Activated CD4-positive, alpha-beta T cell treated with anti-CD3 and anti-CD28 coated beads, Interleukin-2, amount 10 ng/mL, durations not matched to agents 7 days and 5 days (primary cell): ENCODE results near the gene GAK. TPM values are rescaled to one million over a fixed set of nuclear protein-coding genes. Genes with fewer than 3 reads are reported as not detected.
A peak's percentile ranks its signal among the peaks of the same experiment; 100 is the strongest.
"Not testable (repeated sequence)": the region's sequence is repeated elsewhere in the genome, so short reads cannot be mapped to it uniquely, and the experiment has no call there.

Source experiments
- CTCF ChIA-PET: fragments of 350-600 bp; sonication (Branson Sonifier 250); formaldehyde crosslinking; loops from one replicate; lab custom pipeline; 2021; ENCODE audit warnings: antibody characterized with exemption; lab: Charles Lee
- POLR2A ChIA-PET: fragments of 350-600 bp; sonication (Branson Sonifier 250); formaldehyde crosslinking; loops from one replicate; lab custom pipeline; 2021; ENCODE audit warnings: antibody characterized with exemption; lab: Charles Lee
- DNase-seq: peaks from one replicate; pipeline ENCODE4 v3.0.0-alpha.2; 2020
- H3K27ac Mint-ChIP-seq: one replicate; pipeline ENCODE4 v1.8.0; 2021; ENCODE audit warnings: mild to moderate bottlenecking, moderate library complexity, mixed read lengths
- H3K27me3 Mint-ChIP-seq: one replicate; pipeline ENCODE4 v1.8.0; 2021; ENCODE audit warnings: mixed read lengths
- H3K36me3 Mint-ChIP-seq: one replicate; pipeline ENCODE4 v1.8.0; 2021; ENCODE audit warnings: low read depth, mixed read lengths
- H3K4me1 Mint-ChIP-seq: one replicate; pipeline ENCODE4 v1.8.0; 2021; ENCODE audit warnings: mixed read lengths
- H3K4me3 Mint-ChIP-seq: one replicate; pipeline ENCODE4 v1.8.0; 2021; ENCODE audit warnings: mild to moderate bottlenecking, moderate library complexity, mixed read lengths
- H3K9me3 Mint-ChIP-seq: one replicate; pipeline ENCODE4 v1.8.0; 2021; ENCODE audit warnings: mixed read lengths
- total RNA-seq, 2 experiments: library from RNA; stranded (reverse); gene quantifications; one replicate each; pipeline ENCODE4 v1.2.3, GENCODE V29; 2021

Gene GAK
- total RNA-seq, 2 experiments from 2014 or later = 133 to 148 TPM

GRCh38 chr4:939508-939907 is 7.4 kb upstream of the GAK start:
- H3K27ac Mint-ChIP-seq, POLR2A ChIA-PET, DNase-seq, CTCF ChIA-PET, H3K4me3 Mint-ChIP-seq, H3K9me3 Mint-ChIP-seq, H3K36me3 Mint-ChIP-seq, H3K27me3 Mint-ChIP-seq: not testable (repeated sequence)
- H3K4me1 Mint-ChIP-seq = peaks cover 18% of the 10 kb centered on the region

- ChIA-PET POLR2A (interaction anchor here (0.6 to 1.1 kb wide), 2 partner anchors 53 to 152 kb away, joined by 3 to 4 read pairs; no protein-coding TSS in a partner anchor), CTCF (interaction anchor here (1.0 to 2.1 kb wide), 4 partner anchors 11 to 78 kb away, joined by 3 to 8 read pairs (median 3); no protein-coding TSS in a partner anchor)
- Mint-ChIP-seq H3K27ac (peak overlapping the region; percentile 98), H3K4me1 (peaks cover 53% of the 10 kb centered on the region), H3K9me3 (no peaks in the 10 kb centered on the region), H3K36me3 (peaks cover 6% of the 10 kb centered on the region), H3K4me3 (peak overlapping the region; percentile 98), H3K27me3 (no peaks in the 10 kb centered on the region)
- no peak for DNase-seq
Measured at GRCh38 chr4:932713-933070, 576 bp upstream of the GAK start.

GRCh38 chr4:931194-931959 is 739 bp downstream of the GAK start:
- Mint-ChIP-seq H3K4me3 (peak overlapping the region; percentile 98), H3K4me1 (peaks cover 52% of the 10 kb centered on the region), H3K36me3 (peaks cover 5% of the 10 kb centered on the region), H3K27ac (peak overlapping the region; percentile 98), H3K27me3 (no peaks in the 10 kb centered on the region), H3K9me3 (no peaks in the 10 kb centered on the region)
- DNase-seq = peak; percentile 14
- ChIA-PET POLR2A (interaction anchor here (1.1 kb wide), 1 partner anchor 52 kb away, joined by 3 read pairs; no protein-coding TSS in a partner anchor), CTCF (interaction anchor here (0.6 to 1.4 kb wide), 2 partner anchors 11 to 17 kb away, joined by 3 to 5 read pairs; no protein-coding TSS in a partner anchor)

- Mint-ChIP-seq H3K4me3 (peak overlapping the region; percentile 98), H3K36me3 (peaks cover 6% of the 10 kb centered on the region), H3K27ac (peak overlapping the region; percentile 98), H3K27me3 (no peaks in the 10 kb centered on the region), H3K4me1 (peaks cover 52% of the 10 kb centered on the region), H3K9me3 (no peaks in the 10 kb centered on the region)
- POLR2A ChIA-PET = no interaction called here
- DNase-seq = no peak
- CTCF ChIA-PET = no interaction called here
Measured at GRCh38 chr4:930827-931193, 1.3 kb downstream of the GAK start.

- H3K36me3 Mint-ChIP-seq = peaks cover 6% of the 10 kb centered on the region
- POLR2A ChIA-PET = no interaction called here
- H3K27ac Mint-ChIP-seq = peak overlapping the region; percentile 98
- CTCF ChIA-PET = no interaction called here
- DNase-seq = peak; percentile 19
- H3K9me3 Mint-ChIP-seq = no peaks in the 10 kb centered on the region
- H3K4me3 Mint-ChIP-seq = peak overlapping the region; percentile 98
- no peaks in the 10 kb centered on the region for H3K27me3 Mint-ChIP-seq
- H3K4me1 Mint-ChIP-seq = peaks cover 51% of the 10 kb centered on the region
Measured at GRCh38 chr4:930028-930551, 2.0 kb downstream of the GAK start.

- no peak for DNase-seq
- Mint-ChIP-seq H3K36me3 (peaks cover 8% of the 10 kb centered on the region), H3K27me3 (no peaks in the 10 kb centered on the region), H3K4me3 (no peak overlapping the region), H3K27ac (peak overlapping the region; percentile 25), H3K4me1 (peaks cover 53% of the 10 kb centered on the region), H3K9me3 (no peaks in the 10 kb centered on the region)
- POLR2A ChIA-PET = no interaction called here
- CTCF ChIA-PET = interaction anchor here (0.7 kb wide), 1 partner anchor 733 kb away, joined by 3 read pairs; no protein-coding TSS in a partner anchor
Measured at GRCh38 chr4:929096-929765, 2.9 kb downstream of the GAK start.

- H3K4me1 Mint-ChIP-seq = peaks cover 59% of the 10 kb centered on the region
- not testable (repeated sequence) for DNase-seq
Measured at GRCh38 chr4:927566-927965, 4.5 kb downstream of the GAK start.

GRCh38 chr4:926538-926937 is 5.6 kb downstream of the GAK start:
- Mint-ChIP-seq H3K9me3 (no peaks in the 10 kb centered on the region), H3K4me1 (peaks cover 65% of the 10 kb centered on the region), H3K27me3 (no peaks in the 10 kb centered on the region), H3K36me3 (peaks cover 17% of the 10 kb centered on the region), H3K4me3 (no peak overlapping the region), H3K27ac (no peak overlapping the region)
- POLR2A ChIA-PET = no interaction called here
- DNase-seq = no peak
- CTCF ChIA-PET = no interaction called here

More at GRCh38 chr4:927566-927965, 4.5 kb downstream of the GAK start:
- H3K9me3 Mint-ChIP-seq, H3K27me3 Mint-ChIP-seq, CTCF ChIA-PET, POLR2A ChIA-PET, H3K27ac Mint-ChIP-seq, H3K4me3 Mint-ChIP-seq: not testable (repeated sequence)
- H3K36me3 Mint-ChIP-seq = peaks cover 11% of the 10 kb centered on the region

GRCh38 chr4:925771-926500 is 6.2 kb downstream of the GAK start:
- peak overlapping the region; percentile 6 for H3K27ac Mint-ChIP-seq
- ChIA-PET CTCF (no interaction called here), POLR2A (no interaction called here)
- peaks cover 64% of the 10 kb centered on the region for H3K4me1 Mint-ChIP-seq
- no peaks in the 10 kb centered on the region for H3K27me3 Mint-ChIP-seq
- no peaks in the 10 kb centered on the region for H3K9me3 Mint-ChIP-seq
- peaks cover 23% of the 10 kb centered on the region for H3K36me3 Mint-ChIP-seq
- no peak for DNase-seq
- no peak overlapping the region for H3K4me3 Mint-ChIP-seq

GRCh38 chr4:925171-925570 is 6.9 kb downstream of the GAK start:
- ChIA-PET CTCF (no interaction called here), POLR2A (no interaction called here)
- no peaks in the 10 kb centered on the region for H3K27me3 Mint-ChIP-seq
- H3K4me1 Mint-ChIP-seq = peaks cover 58% of the 10 kb centered on the region
- H3K9me3 Mint-ChIP-seq = no peaks in the 10 kb centered on the region
- DNase-seq = no peak
- no peak overlapping the region for H3K27ac Mint-ChIP-seq
- no peak overlapping the region for H3K4me3 Mint-ChIP-seq
- H3K36me3 Mint-ChIP-seq = peaks cover 26% of the 10 kb centered on the region

GRCh38 chr4:924107-925096 is 7.7 kb downstream of the GAK start:
- ChIA-PET POLR2A (no interaction called here), CTCF (interaction anchor here (0.6 to 0.7 kb wide), 2 partner anchors 13 to 850 kb away, joined by 3 read pairs; no protein-coding TSS in a partner anchor)
- no peaks in the 10 kb centered on the region for H3K9me3 Mint-ChIP-seq
- no peak overlapping the region for H3K4me3 Mint-ChIP-seq
- no peaks in the 10 kb centered on the region for H3K27me3 Mint-ChIP-seq
- H3K36me3 Mint-ChIP-seq = peaks cover 31% of the 10 kb centered on the region
- peaks cover 58% of the 10 kb centered on the region for H3K4me1 Mint-ChIP-seq
- peak overlapping the region; percentile 31 for H3K27ac Mint-ChIP-seq
- no peak for DNase-seq
